Measurements from ENCODE around the gene PPP1R14D. TPM values are rescaled to one million over a fixed set of nuclear protein-coding genes. Genes with fewer than 3 reads are reported as not detected.
A peak's percentile ranks its signal among the peaks of the same experiment; 100 is the strongest.

The PPP1R14D gene
- total RNA-seq, 1 experiment from 2014 or later = not detected

- peak; percentile 63 for DNase-seq
Measured at GRCh38 chr15:40845511-40846284, 17.2 kb upstream of the PPP1R14D start.

More at GRCh38 chr15:40845511-40846284, 17.2 kb upstream of the PPP1R14D start:
- H3K4me2 ChIP-seq (ENCODE audit: insufficient read depth, insufficient read length, low read length) = peak overlapping the region; percentile 95
- H2BK120ac ChIP-seq (ENCODE audit: low read depth, low read length, poor library complexity, severe bottlenecking) = no peak overlapping the region
- H3T11ph ChIP-seq (ENCODE audit: low read length) = no peak overlapping the region
- H3K4ac ChIP-seq (ENCODE audit: low read depth, low read length) = no peak overlapping the region
- no peaks in the 10 kb centered on the region for H4K20me1 ChIP-seq (ENCODE audit: control insufficient read depth, insufficient read depth, insufficient read length)
- H3K27me3 ChIP-seq (ENCODE audit: insufficient read depth, low read length) = no peaks in the 10 kb centered on the region
- no peak overlapping the region for H2BK20ac ChIP-seq (ENCODE audit: low read depth, low read length, poor library complexity, severe bottlenecking)
- H3K79me1 ChIP-seq (ENCODE audit: insufficient read depth, low read depth, low read length, poor library complexity, severe bottlenecking) = peaks cover 5% of the 10 kb centered on the region
- no peak overlapping the region for H3K27ac ChIP-seq (ENCODE audit: insufficient read length, low read depth, low read length)
- H3K4me1 Mint-ChIP-seq = peaks cover 41% of the 10 kb centered on the region in 2 experiments
- no peak overlapping the region for H4K8ac ChIP-seq (replicated peaks; ENCODE audit: insufficient read length, low read depth, low read length)
- no peak overlapping the region for H4K91ac ChIP-seq (ENCODE audit: insufficient read length, low read depth, low read length)
- no peak overlapping the region for H2BK12ac ChIP-seq (ENCODE audit: insufficient read length, low read depth, low read length)
- H3K9me3 Mint-ChIP-seq = no peaks in the 10 kb centered on the region
- peak overlapping the region; percentile 94 for H3K4me3 Mint-ChIP-seq
- TF ChIP-seq CTCF (conservative IDR thresholded peaks at IDR 0.05) = no peak
- H2AFZ ChIP-seq (ENCODE audit: low read length) = no peak overlapping the region
- H3K79me2 ChIP-seq (ENCODE audit: insufficient read depth, low read length) = peaks cover 8% of the 10 kb centered on the region; the same call in 1 of the 2 replicates
- no peak overlapping the region for H3K18ac ChIP-seq (ENCODE audit: insufficient read length, low read depth, low read length)
- no CpG with 5 or more reads among the region's 8 CpGs for WGBS (ENCODE audit: extremely low coverage, insufficient read length, low lambda C conversion rate)
- no peak overlapping the region for H3K23ac ChIP-seq (ENCODE audit: insufficient read length, low read depth, low read length)
- H3K36me3 Mint-ChIP-seq (ENCODE audit: insufficient read depth in 1 of 3, low read depth in 3 of 3) = peaks cover 19 to 47% (median 39%) of the 10 kb centered on the region in 3 experiments
- H3K9me3 ChIP-seq (ENCODE audit: control insufficient read depth, low read depth, low read length) = no peaks in the 10 kb centered on the region
- peaks cover 4% of the 10 kb centered on the region for H3K27me3 Mint-ChIP-seq (ENCODE audit: low read depth)
- peaks cover 11% of the 10 kb centered on the region for H3K23me2 ChIP-seq (ENCODE audit: insufficient read length, low read depth, low read length, poor library complexity, severe bottlenecking)
- no peak overlapping the region for H2AK5ac ChIP-seq (ENCODE audit: insufficient read length, low read length)
- peaks cover 17% of the 10 kb centered on the region for H3K4me1 ChIP-seq (ENCODE audit: insufficient read depth, low read length)
- H3K56ac ChIP-seq (ENCODE audit: insufficient read length, low read depth, low read length) = no peak overlapping the region
- H3K14ac ChIP-seq (ENCODE audit: insufficient read depth, low read length) = no peak overlapping the region; the same call in 1 of the 2 replicates
- H2BK15ac ChIP-seq (ENCODE audit: low read depth, low read length) = no peak overlapping the region
- no peak overlapping the region for H4K5ac ChIP-seq (ENCODE audit: insufficient read length, low read depth, low read length)
- peak overlapping the region; percentile 18 for H3K9ac ChIP-seq (ENCODE audit: extremely low read depth, insufficient read length, low read length)
- no peak overlapping the region for H2BK5ac ChIP-seq (ENCODE audit: insufficient read length, low read length)
- H3K27ac Mint-ChIP-seq = peak overlapping the region in 2 of 3 experiments; percentile 35 to 85; a peak in 1 of 7 replicates

Data from H9 (cell line).